NCI-H128 (cell line): ENCODE results near the gene FAM83F.
"Not testable (repeated sequence)": the region's sequence is repeated elsewhere in the genome, so short reads cannot be mapped to it uniquely, and the experiment has no call there.

Experiments used
- DNase-seq: peaks from one replicate; lab custom pipeline; 2025; ENCODE audit not compliant: unreplicated experiment; lab: John Stamatoyannopoulos, UW

The FAM83F gene

GRCh38 chr22:40014667-40015248 lies 20.0 kb downstream of the FAM83F start:
- DNase-seq, result no peak

- no peak for DNase-seq
Measured at GRCh38 chr22:40015358-40015976, 20.7 kb downstream of the FAM83F start.

GRCh38 chr22:40018051-40018450 lies 23.3 kb downstream of the FAM83F start:
- DNase-seq, result no peak

GRCh38 chr22:40019100-40019499 lies 24.3 kb downstream of the FAM83F start:
- DNase-seq, result no peak

- DNase-seq, result no peak
Measured at GRCh38 chr22:40020956-40021355, 26.2 kb downstream of the FAM83F start.

- no peak for DNase-seq
Measured at GRCh38 chr22:40021401-40022000, 26.7 kb downstream of the FAM83F start.

- DNase-seq, result no peak
Measured at GRCh38 chr22:40022536-40023240, 27.9 kb downstream of the FAM83F start.

GRCh38 chr22:40023341-40023841 lies 28.6 kb downstream of the FAM83F start:
- no peak for DNase-seq

GRCh38 chr22:40024201-40025061 lies 29.7 kb downstream of the FAM83F start:
- no peak for DNase-seq

- DNase-seq, result not testable (repeated sequence)
Measured at GRCh38 chr22:40025062-40025379, 30.3 kb downstream of the FAM83F start.

GRCh38 chr22:40025856-40026255 lies 31.1 kb downstream of the FAM83F start:
- DNase-seq, result no peak

- DNase-seq, result no peak
Measured at GRCh38 chr22:40026641-40027040, 31.9 kb downstream of the FAM83F start.

- DNase-seq, result no peak
Measured at GRCh38 chr22:40027191-40028097, 32.7 kb downstream of the FAM83F start.

- no peak for DNase-seq
Measured at GRCh38 chr22:40028098-40028425, 33.3 kb downstream of the FAM83F start.

GRCh38 chr22:40029189-40029890 lies 34.6 kb downstream of the FAM83F start:
- DNase-seq, result no peak

- no peak for DNase-seq
Measured at GRCh38 chr22:40030026-40030757, 35.4 kb downstream of the FAM83F start.

- DNase-seq, result no peak
Measured at GRCh38 chr22:40030758-40031095, 36.0 kb downstream of the FAM83F start.

- no peak for DNase-seq
Measured at GRCh38 chr22:40031766-40032470, 37.2 kb downstream of the FAM83F start.
